GM21576 (cell line): Measurements from ENCODE around the gene SGCD.
A peak's percentile ranks its signal among the peaks of the same experiment; 100 is the strongest.

Experiments used
- ATAC-seq: cut with Tn5 transposase; IDR thresholded peaks from one replicate; pipeline ENCODE4 v1.9.1; 2021; ENCODE audit warnings: mild to moderate bottlenecking, moderate library complexity; ENCODE audit not compliant: unreplicated experiment

The SGCD gene

GRCh38 chr5:156359476-156359875, 32.5 kb downstream of the SGCD start:
- ATAC-seq, result no peak

GRCh38 chr5:156361436-156362109, 34.6 kb downstream of the SGCD start:
- no peak for ATAC-seq

DNA sequence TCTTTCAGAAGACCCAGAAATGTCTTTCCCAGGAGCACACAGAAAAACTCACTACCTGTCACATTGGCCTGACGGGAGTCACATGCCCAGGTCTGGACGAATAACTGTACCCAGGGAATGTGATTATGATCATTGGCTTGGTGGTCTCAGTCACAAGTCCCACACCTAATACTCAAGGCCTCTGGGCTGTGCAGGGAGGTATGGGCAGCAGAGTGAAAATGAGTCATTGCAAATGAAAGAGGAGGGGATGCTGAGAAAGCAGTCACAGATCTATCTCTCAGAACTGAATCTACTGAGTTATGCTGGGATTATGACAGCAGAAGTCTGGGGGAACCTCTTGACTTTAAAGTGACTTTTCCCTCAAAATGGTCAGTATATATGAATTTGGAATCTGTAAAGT, 36.9 kb downstream of the SGCD start:
- ATAC-seq, result no peak

GRCh38 chr5:156366521-156366920, 39.6 kb downstream of the SGCD start:
- no peak for ATAC-seq

- no peak for ATAC-seq
Measured at GRCh38 chr5:156367597-156367996, 40.6 kb downstream of the SGCD start.

GRCh38 chr5:156375895-156376495, 49.0 kb downstream of the SGCD start:
- peak; percentile 47 for ATAC-seq

- peak; percentile 47 for ATAC-seq
Measured at GRCh38 chr5:156376751-156377150, 49.8 kb downstream of the SGCD start.

DNA sequence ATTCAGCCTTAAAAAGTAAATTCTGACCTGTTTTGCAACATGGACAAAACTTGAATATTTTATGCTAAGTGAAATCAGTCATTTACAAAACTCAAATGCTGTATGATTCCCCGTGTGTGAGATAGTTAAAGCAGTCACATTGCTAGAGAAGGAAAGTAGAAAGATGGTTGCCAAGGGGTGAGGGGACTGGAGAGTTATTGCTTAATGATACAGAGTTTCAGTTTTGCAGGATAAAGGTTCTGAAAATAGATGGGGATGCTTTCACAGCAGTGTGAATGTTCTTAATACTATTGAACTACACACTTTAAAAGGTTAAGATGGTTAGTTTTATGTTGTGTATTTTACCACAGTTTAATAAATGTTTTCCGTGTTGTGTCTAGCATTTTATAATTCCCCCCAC, 51.2 kb downstream of the SGCD start:
- ATAC-seq, result peak; percentile 45

- no peak for ATAC-seq
Measured at GRCh38 chr5:156379206-156379605, 52.2 kb downstream of the SGCD start.

DNA sequence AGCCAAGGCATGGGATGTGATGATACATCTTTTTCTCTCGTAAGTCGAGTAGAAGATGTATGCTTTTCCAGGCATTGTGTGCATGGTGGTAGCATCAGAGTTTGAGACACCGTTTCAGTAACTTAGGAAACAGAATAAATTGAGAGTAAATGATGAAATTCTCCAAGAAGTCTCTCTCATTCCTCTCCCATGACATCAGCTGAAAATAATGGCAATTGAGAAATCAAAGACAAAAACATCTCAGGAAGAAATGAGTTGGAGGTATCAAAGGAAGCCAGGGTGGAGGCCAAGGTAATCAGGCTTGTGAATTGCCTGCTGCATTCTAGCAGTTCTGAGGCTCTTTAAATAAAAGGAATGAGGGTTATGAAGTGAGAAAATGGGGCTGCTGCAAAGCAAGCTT, 53.9 kb downstream of the SGCD start:
- ATAC-seq, result no peak

- ATAC-seq, result no peak
Measured at GRCh38 chr5:156383510-156384265, 56.7 kb downstream of the SGCD start.

- no peak for ATAC-seq
Measured at GRCh38 chr5:156385416-156385815, 58.5 kb downstream of the SGCD start.

- ATAC-seq, result no peak
Measured at GRCh38 chr5:156386976-156387375, 60.0 kb downstream of the SGCD start.

DNA sequence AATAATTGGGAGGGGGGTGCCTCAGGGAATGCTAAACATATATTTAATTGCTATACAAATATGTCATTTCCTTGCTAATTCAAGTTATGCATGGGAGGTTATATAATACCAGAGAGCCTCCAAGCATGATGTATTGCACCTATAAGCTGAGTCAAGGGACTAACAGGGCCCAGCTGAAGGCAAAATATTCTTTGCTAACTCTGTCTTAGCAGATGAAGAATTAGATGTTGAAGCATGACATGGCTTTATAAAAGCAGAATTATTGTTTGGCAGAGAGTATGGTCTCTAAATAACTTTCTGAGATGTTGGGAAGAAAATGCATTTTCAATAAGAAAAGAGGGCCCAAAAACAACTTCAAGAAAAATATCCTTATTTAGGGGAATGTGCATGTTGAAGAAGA, 60.4 kb downstream of the SGCD start:
- no peak for ATAC-seq

DNA sequence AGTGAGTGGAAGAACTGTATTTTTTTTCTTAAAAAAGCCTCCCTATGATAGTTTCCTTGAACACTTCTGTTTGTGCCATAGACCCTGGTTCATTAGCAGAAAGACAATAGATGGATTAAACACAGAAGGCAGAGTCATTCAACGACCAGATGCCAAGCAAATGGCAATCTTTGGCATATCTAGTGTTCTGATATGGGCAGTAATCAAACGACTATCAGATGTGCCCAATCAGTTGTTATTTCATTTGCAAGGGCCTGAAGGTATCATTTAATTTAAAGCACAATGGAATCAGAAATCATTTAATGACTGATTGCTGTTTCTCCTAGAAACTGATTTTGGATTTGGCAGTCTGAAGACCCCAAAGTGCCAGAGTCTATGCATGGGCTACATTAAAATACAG, 61.3 kb downstream of the SGCD start:
- no peak for ATAC-seq

GRCh38 chr5:156391139-156391538, 64.2 kb downstream of the SGCD start:
- no peak for ATAC-seq

- no peak for ATAC-seq
Measured at GRCh38 chr5:156393980-156394379, 67.0 kb downstream of the SGCD start.

GRCh38 chr5:156394642-156395305, 67.8 kb downstream of the SGCD start:
- no peak for ATAC-seq

GRCh38 chr5:156395306-156395675, 68.3 kb downstream of the SGCD start:
- ATAC-seq, result no peak

DNA sequence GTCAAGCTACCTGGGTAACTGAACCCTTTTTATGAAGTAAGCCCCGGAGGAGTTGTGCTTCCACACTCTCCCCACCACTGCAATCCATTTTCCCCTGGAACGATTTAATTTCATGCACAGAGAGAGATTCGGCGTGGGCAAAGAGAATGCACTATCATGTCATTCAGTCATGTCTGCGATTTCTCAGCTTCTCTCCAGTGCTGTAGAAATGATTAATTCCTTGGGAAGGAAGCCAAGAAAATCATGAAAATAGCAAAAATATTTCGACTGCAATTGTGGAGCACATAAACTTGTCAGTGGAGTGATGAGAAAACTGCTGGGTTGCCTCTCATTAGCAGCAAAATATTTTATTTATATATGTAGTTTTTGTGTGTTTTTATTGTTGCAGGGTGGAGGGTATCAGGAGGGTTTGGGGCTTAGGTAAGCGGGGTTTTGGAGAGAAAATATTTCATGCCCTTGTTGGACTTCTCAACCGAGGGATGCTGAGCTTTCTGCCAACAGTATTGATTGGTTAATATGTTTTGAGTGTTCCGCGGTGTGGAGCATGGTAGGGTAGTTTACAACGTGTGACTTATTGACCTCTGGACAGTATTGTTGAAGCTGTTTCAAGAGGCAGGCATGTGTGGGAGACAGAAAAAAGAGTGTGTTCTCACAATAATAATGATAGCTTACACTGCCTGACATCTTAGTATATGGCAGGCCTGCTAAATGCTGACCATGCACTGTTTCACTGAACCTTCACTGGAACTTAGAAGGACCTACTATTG, 69.3 kb downstream of the SGCD start:
- ATAC-seq, result no peak

GRCh38 chr5:156396830-156397081, 69.8 kb downstream of the SGCD start:
- ATAC-seq, result no peak
